K562 (cell line): ENCODE results near the gene ARID3B.

ENCODE experiments used
- BRF1 ChIP-seq: IDR thresholded peaks from 3 replicates; pipeline ENCODE4 v1.6.1; 2011; ENCODE audit warnings: borderline replicate concordance, mild to moderate bottlenecking; ENCODE audit not compliant: insufficient read length; ENCODE audit errors: extremely low read depth
- CTCF ChIP-seq, 3 experiments: IDR thresholded peaks in 2 of 3; conservative IDR thresholded peaks in 1 of 3; 2 replicates each; pipeline ENCODE4 v1.5.1; 2011 to 2012; ENCODE audit warnings: low read length in 3 of 3, mild to moderate bottlenecking in 3 of 3, control low read depth in 2 of 3, improper control_type of control experiment in 1 of 3, inconsistent platforms in 1 of 3, low read depth in 1 of 3, mixed read lengths in 1 of 3, moderate library complexity in 1 of 3; ENCODE audit not compliant: insufficient read depth in 2 of 3
- HDAC1 ChIP-seq, 2 experiments: fragments of 450-650 bp; IDR thresholded peaks; 2 replicates each; pipeline ENCODE4 v1.6.1; 2016 to 2017; ENCODE audit warnings: inconsistent platforms in 1 of 2, mild to moderate bottlenecking in 1 of 2, moderate library complexity in 1 of 2
- HNRNPH1 ChIP-seq: fragments of 200-400 bp; formaldehyde crosslinking; optimal IDR thresholded peaks from 2 replicates; pipeline ENCODE3; 2017; ENCODE audit warnings: low read depth, mild to moderate bottlenecking, low read length, moderate library complexity
- MEF2A ChIP-seq: IDR thresholded peaks from 2 replicates; pipeline ENCODE4 v1.6.1; 2011; ENCODE audit warnings: low read depth, mild to moderate bottlenecking, low read length, moderate library complexity; ENCODE audit not compliant: control insufficient read depth
- MEF2D ChIP-seq: conservative IDR thresholded peaks from 2 replicates; pipeline ENCODE4 v1.6.1; 2016; ENCODE audit warnings: low read depth, missing genetic modification characterization, missing compliant biosample characterization
- RAD21 ChIP-seq, 2 experiments: fragments of 250-450 bp in 1 of 2; fragments of 450-650 bp in 1 of 2; sonication (Bioruptor Pico) in 1 of 2; formaldehyde crosslinking in 1 of 2; IDR thresholded peaks in 1 of 2; conservative IDR thresholded peaks in 1 of 2; 2 replicates each; pipeline versions ENCODE4 v1.4.0 to v1.8.0; 2020 to 2022; ENCODE audit warnings: mild to moderate bottlenecking in 2 of 2, moderate library complexity in 1 of 2
- RB1 ChIP-seq: fragments of 450-650 bp; IDR thresholded peaks from 2 replicates; pipeline ENCODE4 v1.6.1; 2017; ENCODE audit warnings: low read depth, mild to moderate bottlenecking
- TAF1 ChIP-seq: IDR thresholded peaks from 2 replicates; pipeline ENCODE4 v1.6.1; 2011; ENCODE audit warnings: mild to moderate bottlenecking, low read length, moderate library complexity; ENCODE audit not compliant: insufficient read depth, control insufficient read depth, severe bottlenecking; ENCODE audit errors: extremely low read depth
- ZBTB33 ChIP-seq: sonication (generic); formaldehyde crosslinking; IDR thresholded peaks from 2 replicates; pipeline ENCODE4 v1.8.1; 2023; ENCODE audit warnings: mild to moderate bottlenecking, missing genetic modification reagents
- TF ChIP-seq, protein P1 (sequence below): sonication (generic); formaldehyde crosslinking; IDR thresholded peaks from 2 replicates; pipeline ENCODE4 v1.8.0; 2023; ENCODE audit warnings: mild to moderate bottlenecking, missing genetic modification reagents

- TF ChIP-seq ZBTB33 (CRISPR knock-in tag) (no peak), MEF2A (no peak), RB1 (no peak), HDAC1 (IDR thresholded peaks at IDR 0.05) (no peak), BRF1 (no peak), MEF2D (no peak), TAF1 (no peak), HNRNPH1 (no peak), RAD21 (CRISPR knock-in tag; conservative IDR thresholded peaks at IDR 0.05 in 1 of 2, IDR thresholded peaks at IDR 0.05 in 1 of 2) (no peak), CTCF (IDR thresholded peaks at IDR 0.05 in 2 of 3, conservative IDR thresholded peaks at IDR 0.05 in 1 of 3; ENCODE audit: insufficient read depth in 2 of 3, low read depth in 1 of 3, low read length in 3 of 3) (no peak)
- TF ChIP-seq, protein P1, sequence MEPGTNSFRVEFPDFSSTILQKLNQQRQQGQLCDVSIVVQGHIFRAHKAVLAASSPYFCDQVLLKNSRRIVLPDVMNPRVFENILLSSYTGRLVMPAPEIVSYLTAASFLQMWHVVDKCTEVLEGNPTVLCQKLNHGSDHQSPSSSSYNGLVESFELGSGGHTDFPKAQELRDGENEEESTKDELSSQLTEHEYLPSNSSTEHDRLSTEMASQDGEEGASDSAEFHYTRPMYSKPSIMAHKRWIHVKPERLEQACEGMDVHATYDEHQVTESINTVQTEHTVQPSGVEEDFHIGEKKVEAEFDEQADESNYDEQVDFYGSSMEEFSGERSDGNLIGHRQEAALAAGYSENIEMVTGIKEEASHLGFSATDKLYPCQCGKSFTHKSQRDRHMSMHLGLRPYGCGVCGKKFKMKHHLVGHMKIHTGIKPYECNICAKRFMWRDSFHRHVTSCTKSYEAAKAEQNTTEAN = no peak
Measured at GRCh38 chr15:74497584-74497983, 43.4 kb upstream of the ARID3B start.
